GM18951 (cell line): ENCODE data around the gene PPP1R12C.
A peak's percentile ranks its signal among the peaks of the same experiment; 100 is the strongest.

Experiments
- POLR2A ChIP-seq: IDR thresholded peaks from 4 replicates; pipeline ENCODE4 v1.6.1; 2011; ENCODE audit warnings: mild to moderate bottlenecking; ENCODE audit not compliant: insufficient read length, insufficient read depth; ENCODE audit errors: extremely low read depth
- in situ Hi-C: fragments of 300-500 bp; cut with MboI; formaldehyde crosslinking; loops from one replicate; pipeline ENCODE4 v1.12.0; 2022; ENCODE audit warnings: low sequenced_read_pairs, mixed read lengths, inconsistent platforms; ENCODE audit not compliant: unreplicated experiment

Gene PPP1R12C

DNA sequence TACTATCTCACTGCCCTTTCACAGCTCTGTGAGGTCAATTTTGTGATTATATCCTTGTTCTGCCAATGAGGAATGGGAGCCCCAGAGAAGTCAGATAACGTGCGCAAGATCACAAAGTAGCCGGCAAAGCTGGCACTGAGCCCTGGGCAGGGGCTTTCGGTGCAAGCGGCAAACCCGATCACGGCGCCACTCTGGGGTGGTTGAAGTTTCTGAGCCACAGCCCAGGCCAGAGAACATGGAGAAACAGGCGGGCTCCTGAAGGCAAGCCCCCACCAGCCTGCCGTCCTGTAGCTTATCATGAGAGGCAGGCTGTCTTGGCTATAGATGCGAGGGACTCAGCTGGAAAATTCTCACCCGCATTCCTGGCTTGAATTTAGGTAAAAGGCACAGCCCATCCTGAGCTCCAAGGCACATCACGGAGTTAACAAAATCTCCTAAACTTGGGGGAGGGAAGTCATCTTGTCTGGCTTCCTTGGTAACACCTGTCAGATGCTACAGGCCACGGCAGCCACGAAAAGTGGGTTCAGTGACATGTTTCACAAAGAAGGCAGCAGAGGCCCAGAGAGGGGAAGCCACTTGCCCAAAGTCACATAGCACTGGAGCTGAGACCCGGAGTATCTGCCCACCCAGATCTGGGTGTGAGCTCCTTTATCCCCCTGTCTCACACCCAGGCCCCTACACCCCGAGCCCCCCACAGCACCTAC lies 19.1 kb upstream of the PPP1R12C start:
- in situ Hi-C loops: no loop called here
- TF ChIP-seq POLR2A: no peak

DNA sequence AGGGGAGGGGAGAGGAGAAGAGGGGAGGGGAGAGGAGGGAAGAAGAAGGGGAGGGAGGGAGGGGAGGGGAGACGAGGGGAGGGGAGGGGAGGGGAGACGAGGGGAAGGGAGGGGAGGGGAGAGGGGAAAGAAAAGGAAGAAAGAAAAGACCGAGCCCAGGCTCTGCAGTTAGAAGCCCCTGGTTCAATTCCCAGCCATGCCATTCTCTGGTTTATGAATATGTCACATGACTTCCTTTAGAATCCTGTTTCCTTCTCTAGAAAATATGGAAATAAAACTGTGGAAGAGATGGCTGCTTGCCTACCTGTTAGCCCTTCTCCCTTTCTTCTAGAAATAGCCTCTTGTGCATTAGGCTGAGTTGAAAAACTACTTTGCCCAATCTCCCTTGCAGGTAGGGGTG lies 17.3 kb upstream of the PPP1R12C start:
- TF ChIP-seq POLR2A: no peak
- in situ Hi-C loops: no loop called here

DNA sequence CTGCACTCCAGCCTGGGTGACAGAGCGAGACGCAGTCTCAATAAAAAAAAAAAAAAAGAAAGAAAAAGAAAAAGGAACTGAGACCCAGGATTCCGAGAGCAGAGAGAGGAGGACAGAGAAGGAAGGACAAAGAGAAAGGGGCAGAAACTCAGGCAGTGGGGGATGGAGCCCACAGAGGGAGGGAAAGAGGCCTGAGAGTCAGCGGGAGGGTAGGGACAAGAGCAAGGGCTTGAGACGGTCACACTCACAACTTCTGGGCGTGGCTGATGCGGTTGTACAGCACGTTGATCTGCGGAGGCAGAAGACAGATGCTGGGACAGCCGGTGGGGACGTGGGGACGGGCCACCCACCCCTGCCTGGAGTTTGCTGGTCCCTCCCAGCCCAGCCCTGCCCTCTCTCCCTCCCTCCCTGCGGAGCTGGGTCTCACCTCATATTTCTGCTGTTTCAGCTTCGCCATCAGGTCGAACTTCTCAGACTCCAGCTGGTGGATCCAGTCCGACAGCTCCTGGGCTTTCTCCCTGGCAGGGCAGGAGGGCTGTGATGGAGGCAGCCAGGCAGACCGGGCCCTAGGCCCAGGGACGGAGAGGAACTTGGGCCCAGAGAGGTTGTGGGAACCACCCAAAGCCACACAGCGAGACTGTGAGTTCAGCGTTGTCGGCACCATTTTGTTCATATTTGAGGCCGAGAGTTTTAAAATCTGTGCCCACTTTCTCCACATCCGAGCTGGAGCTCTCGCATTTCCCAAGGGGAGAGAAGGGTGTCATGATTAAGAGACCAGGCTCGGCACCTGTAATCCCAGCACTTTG lies 16.4 kb upstream of the PPP1R12C start:
- no peak for TF ChIP-seq POLR2A
- in situ Hi-C loops: no loop called here

DNA sequence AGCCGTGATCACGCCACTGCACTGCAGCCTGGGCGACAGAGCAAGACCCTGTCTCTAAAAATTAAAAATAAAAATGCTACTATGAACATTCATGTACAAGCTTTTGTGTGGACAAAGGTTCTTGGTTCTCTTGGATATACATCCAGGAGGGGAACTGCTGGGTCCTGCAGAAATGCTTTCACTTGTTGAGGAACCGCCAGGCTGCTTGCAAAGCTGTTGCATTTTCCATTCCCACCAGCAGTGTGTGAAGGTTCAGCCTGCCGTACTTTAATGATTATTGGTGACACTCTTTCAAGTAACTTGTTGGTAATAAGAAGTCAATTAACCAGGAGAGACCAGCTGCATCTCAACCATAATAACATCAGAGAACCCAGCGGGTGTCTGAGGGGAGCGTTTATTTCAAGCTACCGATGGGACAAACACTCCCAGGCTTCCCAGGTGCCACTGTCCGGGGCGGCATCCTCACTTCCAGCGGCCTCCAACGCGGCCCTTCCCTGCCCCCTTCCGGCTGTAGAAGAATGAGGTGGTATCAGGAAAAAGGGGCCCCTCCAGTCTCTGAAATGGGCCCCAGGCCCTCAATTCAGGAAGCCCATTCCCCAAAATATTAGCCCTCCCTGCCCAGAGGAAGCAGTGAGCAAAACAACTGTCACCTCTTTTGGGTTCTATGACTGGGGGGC lies 15.2 kb upstream of the PPP1R12C start:
- in situ Hi-C loops: no loop called here
- TF ChIP-seq POLR2A: no peak

DNA sequence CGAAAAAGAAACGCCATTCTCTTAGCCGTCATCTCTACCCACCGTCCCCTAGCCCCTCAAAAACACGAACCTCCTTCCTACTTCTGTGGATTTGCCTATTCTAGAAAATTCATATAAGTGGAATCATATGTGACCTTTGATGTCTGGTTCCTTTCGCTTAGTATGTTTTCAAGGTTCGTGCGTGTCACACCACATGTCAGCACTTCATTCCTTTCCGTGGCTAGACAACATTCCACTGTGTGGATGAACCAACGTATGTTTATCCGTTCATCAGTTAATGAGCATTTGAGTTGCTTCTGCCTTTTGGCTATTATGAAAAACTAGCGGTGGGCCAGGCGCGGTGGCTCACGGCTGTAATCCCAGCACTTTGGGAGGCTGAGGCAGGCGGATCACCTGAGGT lies 14.0 kb upstream of the PPP1R12C start:
- in situ Hi-C loops: no loop called here
- no peak for TF ChIP-seq POLR2A

DNA sequence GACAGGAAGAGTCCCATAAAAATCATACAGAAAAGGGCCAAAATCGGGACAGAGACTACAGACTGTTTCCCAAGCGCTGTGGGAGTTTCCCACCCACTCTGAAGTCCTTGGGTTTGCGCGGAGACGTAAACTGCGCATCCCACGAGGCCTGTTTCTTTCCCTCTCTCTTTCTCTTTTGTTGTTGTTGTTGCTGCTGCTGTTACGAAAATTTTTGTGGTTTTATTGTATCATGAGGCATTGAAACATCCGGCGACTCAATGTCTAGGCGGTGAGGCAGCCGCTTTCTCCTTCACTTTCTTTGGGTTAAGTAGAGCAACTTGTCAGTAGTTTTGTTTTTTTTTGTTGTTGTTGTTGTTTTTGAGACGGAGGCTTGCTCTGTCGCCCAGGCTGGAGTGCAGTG lies 1.6 kb upstream of the PPP1R12C start:
- TF ChIP-seq POLR2A: no peak
- in situ Hi-C loops: no loop called here

DNA sequence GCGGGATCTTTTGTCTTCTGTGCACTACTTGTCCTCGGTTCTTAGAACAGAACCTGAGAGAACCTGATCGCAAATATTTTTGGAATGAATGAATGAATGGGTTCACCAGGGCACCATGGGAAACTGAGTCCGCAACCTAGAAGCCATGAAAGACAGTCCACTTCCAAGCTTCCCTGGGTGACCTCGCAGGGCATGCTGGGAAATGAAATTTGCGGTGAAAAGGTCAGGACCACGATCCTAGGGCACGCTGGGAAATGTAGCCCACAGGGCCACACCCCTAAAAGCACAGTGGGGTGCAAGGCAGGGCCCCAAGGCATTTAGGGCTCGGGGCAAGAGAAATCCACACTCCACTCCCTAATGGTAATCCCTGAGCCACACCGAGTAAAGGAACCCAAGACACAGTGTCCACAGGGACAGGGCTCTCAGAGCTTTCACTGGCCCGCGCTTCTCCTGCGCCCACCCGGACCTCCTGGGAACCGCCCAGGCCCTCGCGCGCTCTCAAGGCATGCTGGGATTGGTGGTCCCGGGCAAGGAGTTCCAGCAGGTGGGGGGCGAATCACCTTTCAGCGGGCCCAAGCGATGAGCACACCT lies 1.1 kb upstream of the PPP1R12C start:
- TF ChIP-seq POLR2A: no peak
- in situ Hi-C loops: no loop called here

DNA sequence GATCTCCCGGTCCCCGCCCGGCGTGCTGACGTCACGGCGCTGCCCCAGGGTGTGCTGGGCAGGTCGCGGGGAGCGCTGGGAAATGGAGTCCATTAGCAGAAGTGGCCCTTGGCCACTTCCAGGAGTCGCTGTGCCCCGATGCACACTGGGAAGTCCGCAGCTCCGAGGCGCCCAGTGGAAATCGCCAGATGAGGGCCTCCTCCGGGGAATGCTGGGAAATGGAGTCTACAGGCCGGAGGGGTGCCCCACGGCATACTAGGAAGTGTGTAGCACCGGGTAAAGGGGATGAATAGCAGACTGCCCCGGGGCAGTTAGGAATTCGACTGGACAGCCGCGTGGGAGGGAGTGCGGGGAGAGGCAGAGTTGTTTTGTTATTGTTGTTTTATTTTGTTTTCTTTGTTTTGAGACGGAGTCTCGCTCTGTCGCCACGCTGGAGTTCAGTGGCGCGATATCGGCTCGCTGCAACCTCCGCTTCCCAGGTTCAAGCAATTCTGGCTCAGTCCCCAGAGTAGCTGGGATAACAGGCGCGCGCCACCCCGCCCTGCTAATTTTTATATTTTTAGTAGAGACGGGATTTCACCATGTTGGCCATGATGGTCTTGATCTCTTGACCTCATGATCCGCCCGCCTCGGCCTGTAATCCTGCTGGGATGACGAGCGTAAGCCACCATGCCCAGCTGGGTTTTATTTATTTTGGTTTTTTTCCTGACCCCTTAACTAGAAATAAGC lies 390 bp upstream of the PPP1R12C start:
- in situ Hi-C loops: no loop called here
- TF ChIP-seq POLR2A: peak; percentile 73

DNA sequence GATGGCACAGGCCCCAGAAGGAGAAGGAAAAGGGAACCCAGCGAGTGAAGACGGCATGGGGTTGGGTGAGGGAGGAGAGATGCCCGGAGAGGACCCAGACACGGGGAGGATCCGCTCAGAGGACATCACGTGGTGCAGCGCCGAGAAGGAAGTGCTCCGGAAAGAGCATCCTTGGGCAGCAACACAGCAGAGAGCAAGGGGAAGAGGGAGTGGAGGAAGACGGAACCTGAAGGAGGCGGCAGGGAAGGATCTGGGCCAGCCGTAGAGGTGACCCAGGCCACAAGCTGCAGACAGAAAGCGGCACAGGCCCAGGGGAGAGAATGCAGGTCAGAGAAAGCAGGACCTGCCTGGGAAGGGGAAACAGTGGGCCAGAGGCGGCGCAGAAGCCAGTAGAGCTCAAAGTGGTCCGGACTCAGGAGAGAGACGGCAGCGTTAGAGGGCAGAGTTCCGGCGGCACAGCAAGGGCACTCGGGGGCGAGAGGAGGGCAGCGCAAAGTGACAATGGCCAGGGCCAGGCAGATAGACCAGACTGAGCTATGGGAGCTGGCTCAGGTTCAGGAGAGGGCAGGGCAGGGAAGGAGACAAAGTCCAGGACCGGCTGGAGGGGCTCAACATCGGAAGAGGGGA lies 1.1 kb downstream of the PPP1R12C start:
- in situ Hi-C loops: no loop called here
- TF ChIP-seq POLR2A: peak; percentile 29

DNA sequence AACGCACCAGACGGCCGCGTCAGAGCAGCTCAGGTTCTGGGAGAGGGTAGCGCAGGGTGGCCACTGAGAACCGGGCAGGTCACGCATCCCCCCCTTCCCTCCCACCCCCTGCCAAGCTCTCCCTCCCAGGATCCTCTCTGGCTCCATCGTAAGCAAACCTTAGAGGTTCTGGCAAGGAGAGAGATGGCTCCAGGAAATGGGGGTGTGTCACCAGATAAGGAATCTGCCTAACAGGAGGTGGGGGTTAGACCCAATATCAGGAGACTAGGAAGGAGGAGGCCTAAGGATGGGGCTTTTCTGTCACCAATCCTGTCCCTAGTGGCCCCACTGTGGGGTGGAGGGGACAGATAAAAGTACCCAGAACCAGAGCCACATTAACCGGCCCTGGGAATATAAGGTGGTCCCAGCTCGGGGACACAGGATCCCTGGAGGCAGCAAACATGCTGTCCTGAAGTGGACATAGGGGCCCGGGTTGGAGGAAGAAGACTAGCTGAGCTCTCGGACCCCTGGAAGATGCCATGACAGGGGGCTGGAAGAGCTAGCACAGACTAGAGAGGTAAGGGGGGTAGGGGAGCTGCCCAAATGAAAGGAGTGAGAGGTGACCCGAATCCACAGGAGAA lies 1.9 kb downstream of the PPP1R12C start:
- in situ Hi-C loops: no loop called here
- no peak for TF ChIP-seq POLR2A

DNA sequence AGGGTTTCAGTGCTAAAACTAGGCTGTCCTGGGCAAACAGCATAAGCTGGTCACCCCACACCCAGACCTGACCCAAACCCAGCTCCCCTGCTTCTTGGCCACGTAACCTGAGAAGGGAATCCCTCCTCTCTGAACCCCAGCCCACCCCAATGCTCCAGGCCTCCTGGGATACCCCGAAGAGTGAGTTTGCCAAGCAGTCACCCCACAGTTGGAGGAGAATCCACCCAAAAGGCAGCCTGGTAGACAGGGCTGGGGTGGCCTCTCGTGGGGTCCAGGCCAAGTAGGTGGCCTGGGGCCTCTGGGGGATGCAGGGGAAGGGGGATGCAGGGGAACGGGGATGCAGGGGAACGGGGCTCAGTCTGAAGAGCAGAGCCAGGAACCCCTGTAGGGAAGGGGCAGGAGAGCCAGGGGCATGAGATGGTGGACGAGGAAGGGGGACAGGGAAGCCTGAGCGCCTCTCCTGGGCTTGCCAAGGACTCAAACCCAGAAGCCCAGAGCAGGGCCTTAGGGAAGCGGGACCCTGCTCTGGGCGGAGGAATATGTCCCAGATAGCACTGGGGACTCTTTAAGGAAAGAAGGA lies 2.8 kb downstream of the PPP1R12C start:
- no peak for TF ChIP-seq POLR2A
- in situ Hi-C loops: no loop called here
